Astrocyte of the spinal cord (primary cell): ENCODE results near the gene RPS6KA2.
A peak's percentile ranks its signal among the peaks of the same experiment; 100 is the strongest.

Experiments used
- DNase-seq: peaks from one replicate; pipeline ENCODE4 v3.0.0; 2011; ENCODE audit warnings: low read depth, low spot score
- H3K4me3 ChIP-seq: 2 replicates; pipeline ENCODE4 v1.5.1; 2011; ENCODE audit warnings: low read depth, mild to moderate bottlenecking, low read length, moderate library complexity
- in situ Hi-C: cut with HindIII; loops from 2 replicates; pipeline ENCODE4 v1.10.0; 2017; ENCODE audit warnings: low sequenced_read_pairs
- TF ChIP-seq, protein P1 (sequence below): IDR thresholded peaks from 2 replicates; pipeline ENCODE4 v1.5.1; 2012; ENCODE audit warnings: low read depth, mild to moderate bottlenecking, low read length, inconsistent platforms

Gene RPS6KA2

DNA sequence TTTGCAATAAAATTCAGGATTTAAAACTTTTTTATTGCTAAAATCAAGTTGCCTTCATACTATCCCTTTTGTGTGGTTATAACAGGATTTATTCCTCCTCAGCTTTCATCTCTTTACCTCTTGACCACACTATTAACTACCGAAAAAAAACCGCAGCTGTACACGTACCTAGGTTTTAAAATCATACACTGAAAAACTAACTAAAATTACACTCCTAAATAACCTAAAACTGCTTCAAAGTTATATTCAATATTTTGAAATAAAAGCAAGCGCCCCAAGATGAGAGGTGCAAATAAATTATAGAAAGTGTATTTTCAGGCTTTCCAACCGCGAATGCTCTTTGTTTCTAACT, 245.7 kb downstream of the RPS6KA2 start:
- DNase-seq = no peak
- H3K4me3 ChIP-seq = peak overlapping the region; percentile 72
- in situ Hi-C loops = no loop called here
- TF ChIP-seq, protein P1, sequence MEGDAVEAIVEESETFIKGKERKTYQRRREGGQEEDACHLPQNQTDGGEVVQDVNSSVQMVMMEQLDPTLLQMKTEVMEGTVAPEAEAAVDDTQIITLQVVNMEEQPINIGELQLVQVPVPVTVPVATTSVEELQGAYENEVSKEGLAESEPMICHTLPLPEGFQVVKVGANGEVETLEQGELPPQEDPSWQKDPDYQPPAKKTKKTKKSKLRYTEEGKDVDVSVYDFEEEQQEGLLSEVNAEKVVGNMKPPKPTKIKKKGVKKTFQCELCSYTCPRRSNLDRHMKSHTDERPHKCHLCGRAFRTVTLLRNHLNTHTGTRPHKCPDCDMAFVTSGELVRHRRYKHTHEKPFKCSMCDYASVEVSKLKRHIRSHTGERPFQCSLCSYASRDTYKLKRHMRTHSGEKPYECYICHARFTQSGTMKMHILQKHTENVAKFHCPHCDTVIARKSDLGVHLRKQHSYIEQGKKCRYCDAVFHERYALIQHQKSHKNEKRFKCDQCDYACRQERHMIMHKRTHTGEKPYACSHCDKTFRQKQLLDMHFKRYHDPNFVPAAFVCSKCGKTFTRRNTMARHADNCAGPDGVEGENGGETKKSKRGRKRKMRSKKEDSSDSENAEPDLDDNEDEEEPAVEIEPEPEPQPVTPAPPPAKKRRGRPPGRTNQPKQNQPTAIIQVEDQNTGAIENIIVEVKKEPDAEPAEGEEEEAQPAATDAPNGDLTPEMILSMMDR = no peak

DNA sequence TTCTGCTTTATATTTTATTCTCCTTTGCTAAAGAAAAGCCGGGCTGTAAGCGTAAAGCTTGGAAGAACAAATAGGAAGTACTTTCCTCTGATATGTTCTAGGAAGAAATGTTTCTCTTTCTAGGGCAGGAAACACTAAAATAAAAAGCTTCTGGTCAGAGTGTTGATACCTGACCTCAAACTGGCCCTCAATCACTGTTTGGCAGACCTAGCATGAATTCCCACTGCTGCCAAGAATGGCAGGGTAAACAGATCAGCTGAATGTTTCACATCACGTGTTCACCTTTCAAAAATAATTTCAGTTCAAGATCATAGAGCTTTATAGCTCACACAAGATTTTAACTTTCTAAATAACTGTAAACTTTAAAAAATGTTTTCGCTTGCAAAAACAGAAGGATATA, 247.3 kb downstream of the RPS6KA2 start:
- in situ Hi-C loops = no loop called here
- TF ChIP-seq, protein P1 = no peak
- no peak for DNase-seq
- H3K4me3 ChIP-seq = no peak overlapping the region

DNA sequence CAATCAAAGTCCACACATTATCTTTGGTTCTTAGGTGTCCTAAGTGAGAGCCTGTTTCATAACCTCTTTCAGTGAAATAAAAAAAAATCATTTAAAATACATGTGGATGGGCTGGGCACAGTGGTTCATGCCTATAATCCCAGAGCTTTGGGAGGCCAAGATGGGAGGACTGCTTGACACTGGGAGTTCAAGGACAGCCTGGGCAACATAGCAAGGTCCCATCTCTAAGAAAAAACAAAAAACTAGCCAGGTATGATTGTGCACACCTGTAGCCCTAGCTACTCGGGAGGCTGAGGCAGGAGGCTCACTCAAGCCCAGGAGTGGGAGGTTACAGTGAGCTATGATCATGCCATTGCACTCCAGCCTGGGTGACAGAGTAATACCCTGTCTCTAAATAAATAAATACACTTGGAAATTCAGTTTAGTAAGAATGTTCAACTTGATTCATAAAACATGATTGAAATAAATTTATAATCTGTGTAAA, 247.9 kb downstream of the RPS6KA2 start:
- in situ Hi-C loops = no loop called here
- no peak for DNase-seq
- TF ChIP-seq, protein P1 = no peak
- H3K4me3 ChIP-seq = no peak overlapping the region

DNA sequence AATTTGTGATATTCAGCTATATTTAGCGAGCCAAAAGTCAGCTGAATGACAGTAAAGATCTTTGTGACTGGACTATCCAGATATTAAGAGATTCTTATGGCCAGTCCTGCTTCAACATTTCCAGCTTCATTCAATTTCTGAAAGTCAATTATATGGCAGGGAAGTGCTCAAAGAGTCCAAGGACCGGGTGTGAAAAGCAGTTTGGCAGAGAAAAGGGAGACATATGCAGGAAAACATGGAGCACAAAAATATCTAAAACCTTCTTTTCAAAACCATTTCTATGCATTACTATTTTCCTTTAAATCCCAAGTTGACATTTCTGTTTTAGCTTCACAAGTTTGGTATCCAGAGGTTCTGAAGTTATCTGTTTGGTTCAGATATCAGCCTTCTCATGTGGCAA, 249.3 kb downstream of the RPS6KA2 start:
- TF ChIP-seq, protein P1 = no peak
- in situ Hi-C loops = no loop called here
- no peak overlapping the region for H3K4me3 ChIP-seq
- DNase-seq = no peak

DNA sequence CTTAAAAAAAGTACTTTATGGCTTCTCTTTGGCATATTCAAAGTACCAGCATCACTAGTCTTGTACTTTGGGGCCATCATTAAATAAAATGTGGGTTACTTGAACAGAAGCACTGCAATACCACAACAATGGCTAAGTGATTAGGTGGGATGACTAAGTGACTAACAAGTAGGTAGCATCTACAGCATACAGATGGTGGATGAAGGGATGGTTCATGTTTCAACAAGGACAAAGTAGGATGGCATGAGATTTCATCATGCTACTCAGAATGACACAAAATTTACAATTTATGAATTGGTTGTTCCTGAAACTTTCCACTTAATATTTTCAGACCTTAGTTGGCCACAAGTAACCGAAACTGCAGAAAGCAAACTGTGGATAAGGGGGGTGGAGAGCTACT, 252.0 kb downstream of the RPS6KA2 start:
- TF ChIP-seq, protein P1 = no peak
- in situ Hi-C loops = no loop called here
- no peak overlapping the region for H3K4me3 ChIP-seq
- DNase-seq = no peak

DNA sequence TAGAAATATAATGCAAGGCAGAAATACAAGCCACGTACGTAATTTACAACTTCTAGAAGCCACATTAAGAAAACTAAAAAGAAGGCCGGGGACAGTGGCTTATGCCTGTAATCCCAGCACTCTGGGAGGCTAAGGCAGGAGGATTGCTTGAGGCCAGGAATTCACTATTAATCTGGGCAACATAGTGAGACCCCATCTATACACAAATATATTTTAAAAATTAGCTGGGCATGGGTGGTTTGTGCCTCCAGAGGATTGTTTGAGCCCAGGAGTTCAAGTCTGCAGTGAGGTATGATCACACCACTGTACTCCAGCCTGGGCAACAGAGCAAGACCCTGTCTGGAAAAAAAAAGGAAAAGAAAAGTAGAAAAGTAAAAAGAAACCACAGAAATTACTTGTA, 256.6 kb downstream of the RPS6KA2 start:
- DNase-seq = no peak
- TF ChIP-seq, protein P1 = no peak
- in situ Hi-C loops = no loop called here
- H3K4me3 ChIP-seq = no peak overlapping the region

DNA sequence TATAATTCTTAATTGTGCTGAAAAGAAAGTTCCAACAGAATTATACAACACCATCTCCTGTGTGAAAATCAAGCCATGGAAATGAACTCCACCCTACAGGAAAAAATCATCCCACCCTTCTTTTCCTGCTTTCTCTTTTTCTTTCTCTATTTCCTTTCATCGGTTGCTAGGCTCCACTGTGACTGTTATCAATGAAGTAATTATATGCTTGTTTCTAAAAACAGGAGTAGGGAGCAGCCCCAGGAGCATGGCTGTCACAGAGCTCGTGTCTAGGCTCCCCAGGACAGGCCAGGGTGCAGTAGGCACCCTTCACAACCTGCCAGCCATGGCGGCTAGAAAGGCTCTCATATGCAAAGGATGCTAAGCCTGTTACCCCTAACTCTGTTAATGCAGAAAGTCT, 257.3 kb downstream of the RPS6KA2 start:
- no peak overlapping the region for H3K4me3 ChIP-seq
- no peak for DNase-seq
- in situ Hi-C loops = no loop called here
- TF ChIP-seq, protein P1 = no peak
